ENCODE data around the gene PLEKHG7.

The PLEKHG7 gene

DNA sequence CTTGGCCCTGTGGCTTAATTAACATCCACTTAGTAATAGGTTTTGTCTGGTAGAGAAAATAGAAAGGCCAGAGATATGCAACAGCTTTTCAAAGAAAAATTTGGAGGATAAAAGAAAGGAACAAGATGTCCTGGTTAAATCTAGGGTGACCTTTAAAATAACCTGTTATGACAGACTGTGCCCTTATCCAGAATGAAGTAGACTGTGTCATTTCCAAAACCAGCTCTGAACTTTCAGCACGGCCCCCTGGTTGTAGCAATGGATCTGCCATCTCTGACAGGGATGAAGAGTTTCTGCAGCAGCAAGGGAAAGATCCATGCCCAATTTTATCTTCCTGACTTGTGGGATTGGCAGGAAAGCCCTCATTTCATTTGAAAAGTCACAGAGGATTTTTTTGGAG, 5.1 kb downstream of the PLEKHG7 start:
- no peak for DNase-seq (ENCODE audit: low read depth in 1 of 2, low spot score in 1 of 2)

DNA sequence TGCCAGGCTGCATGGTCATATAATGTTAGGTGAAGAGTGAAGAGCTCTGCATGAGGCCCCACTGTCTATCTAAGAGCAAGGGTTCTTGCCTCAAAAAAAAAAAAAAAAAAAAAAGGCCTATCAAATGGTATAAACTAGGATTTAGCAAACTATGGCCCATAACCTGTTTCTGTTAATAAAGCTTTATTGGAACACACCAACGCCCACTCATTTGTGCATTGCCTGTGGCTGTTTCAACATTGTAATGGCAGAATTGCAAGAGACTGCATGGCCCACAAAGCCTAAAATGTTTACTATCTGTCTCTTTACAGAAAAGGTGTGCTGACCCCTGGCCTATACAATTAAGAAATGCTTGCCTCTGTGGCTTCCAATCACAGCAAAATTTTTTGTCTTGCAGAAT, 12.8 kb downstream of the PLEKHG7 start:
- DNase-seq (ENCODE audit: low read depth in 1 of 2, low spot score in 1 of 2), result no peak

DNA sequence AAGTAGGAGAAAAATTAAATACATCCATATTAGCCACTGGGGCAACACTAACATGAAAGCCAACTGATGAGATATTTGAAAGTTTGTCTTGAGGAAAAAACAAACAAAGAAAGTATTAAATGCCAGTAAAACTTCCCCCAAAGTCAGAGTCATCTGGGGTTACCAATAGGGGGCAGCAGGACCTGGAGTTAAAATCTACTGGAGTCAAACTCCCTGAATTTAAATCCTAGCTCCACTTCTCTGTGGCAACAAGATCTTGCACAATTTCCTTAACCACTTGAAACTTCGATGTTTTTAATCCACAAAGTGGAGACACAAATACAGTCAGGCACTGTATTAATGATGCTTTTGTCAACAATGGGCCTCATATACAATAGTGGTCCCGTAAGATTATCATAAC, 14.4 kb downstream of the PLEKHG7 start:
- DNase-seq (ENCODE audit: low read depth in 1 of 2, low spot score in 1 of 2), result no peak

DNA sequence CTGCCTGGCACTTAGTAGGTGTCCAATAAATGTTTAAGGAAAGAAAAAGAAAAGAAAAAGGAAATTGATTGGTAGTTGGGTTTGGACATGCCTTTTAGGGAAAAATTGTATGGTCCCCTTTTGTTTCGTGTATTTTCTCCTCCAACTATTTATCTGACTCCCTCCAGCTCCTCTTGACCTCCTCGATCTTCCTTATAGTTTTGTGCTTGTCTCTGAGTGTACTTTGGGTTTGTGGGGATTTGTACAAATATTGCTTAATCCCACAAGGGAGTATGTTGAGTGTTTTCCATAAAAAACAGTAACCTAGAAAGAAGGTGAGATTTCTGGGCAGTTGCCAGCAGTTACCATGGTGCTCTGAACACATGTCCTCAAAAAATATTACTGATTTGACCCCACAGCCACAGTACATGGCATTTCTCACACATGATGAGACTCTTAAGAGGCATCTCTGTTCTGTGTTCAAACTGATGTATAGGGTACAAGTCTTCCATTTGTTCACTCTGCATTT, 15.7 kb downstream of the PLEKHG7 start:
- no peak for DNase-seq (ENCODE audit: low read depth in 1 of 2, low spot score in 1 of 2)

DNA sequence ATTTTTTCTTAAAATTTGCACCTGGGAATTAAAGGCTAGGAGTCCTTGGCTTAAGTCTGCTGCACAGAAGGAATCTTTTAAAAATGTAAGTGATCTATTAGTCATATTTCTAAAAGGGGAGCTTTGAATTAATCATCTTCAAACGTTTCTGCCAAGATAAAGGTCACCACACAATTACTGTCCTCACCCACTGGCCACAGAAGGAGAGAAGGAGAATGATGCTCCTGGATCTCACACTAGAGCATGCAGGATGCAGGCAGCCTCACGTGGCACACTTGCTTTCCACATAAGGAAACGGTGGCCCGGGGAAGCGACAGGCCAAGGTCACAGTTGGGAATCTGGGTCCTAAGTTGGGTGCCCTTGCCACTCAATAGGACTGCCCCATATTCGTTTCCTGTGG, 16.9 kb downstream of the PLEKHG7 start:
- no peak for DNase-seq (ENCODE audit: low read depth in 1 of 2, low spot score in 1 of 2)

DNA sequence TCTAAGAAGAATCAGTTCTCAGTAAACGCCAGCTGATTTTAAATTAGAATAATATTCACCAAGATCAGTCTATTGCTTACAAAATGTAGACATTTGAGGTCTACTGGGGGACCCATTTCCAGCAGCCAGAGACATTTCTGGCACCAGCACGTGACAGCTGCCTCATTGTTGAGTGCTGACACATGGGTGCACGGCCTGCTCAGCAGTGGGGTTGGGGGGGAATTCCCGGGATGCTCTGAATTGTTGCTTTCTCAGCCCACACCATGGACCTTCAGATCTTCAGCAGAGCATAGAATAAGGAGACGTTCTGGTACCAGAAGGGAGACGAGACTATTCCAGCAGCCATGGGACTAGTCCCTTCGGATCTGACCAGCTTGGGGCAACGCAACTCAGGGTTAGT, 18.3 kb downstream of the PLEKHG7 start:
- no peak for DNase-seq (ENCODE audit: low read depth in 1 of 2, low spot score in 1 of 2)

DNA sequence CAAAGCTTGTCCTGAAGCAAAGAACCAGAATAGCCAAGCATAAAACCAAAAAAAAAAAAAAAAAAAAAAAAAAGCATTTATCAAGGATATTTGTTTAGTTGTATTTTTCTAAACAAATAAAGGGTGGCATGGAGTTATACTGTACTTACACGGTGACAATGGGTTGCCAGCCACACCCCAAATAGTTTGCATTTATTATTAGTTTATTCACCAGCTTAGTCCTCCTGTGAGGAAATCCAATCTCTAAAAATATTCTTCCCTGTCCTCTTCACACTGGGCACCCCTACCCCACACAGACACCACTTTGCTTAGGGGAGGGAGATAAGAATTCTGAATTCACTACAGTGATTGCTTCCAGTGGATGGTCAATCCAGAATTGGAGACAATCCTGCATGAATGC, 18.9 kb downstream of the PLEKHG7 start:
- no peak for DNase-seq (ENCODE audit: low read depth in 1 of 2, low spot score in 1 of 2)

DNA sequence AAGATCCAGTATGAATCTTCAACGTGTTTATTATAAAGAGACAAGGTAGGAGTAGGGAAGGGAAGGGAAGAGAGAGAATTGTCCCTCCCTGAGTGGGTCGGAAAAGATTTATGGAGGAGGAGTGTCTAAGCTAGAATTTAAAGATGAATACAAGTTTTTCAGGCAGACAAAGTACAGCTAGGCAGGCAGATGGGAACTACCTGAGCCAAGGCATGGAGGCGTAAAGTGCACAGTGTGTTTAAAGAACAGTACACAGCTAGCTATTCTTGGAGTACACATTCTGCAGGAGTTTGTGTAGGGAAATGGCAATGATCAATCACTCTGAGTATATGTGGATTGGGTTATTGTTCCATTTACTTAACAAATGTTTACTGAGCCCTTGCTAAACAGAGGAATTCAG, 20.1 kb downstream of the PLEKHG7 start:
- no peak for DNase-seq (ENCODE audit: low read depth in 1 of 2, low spot score in 1 of 2)

DNA sequence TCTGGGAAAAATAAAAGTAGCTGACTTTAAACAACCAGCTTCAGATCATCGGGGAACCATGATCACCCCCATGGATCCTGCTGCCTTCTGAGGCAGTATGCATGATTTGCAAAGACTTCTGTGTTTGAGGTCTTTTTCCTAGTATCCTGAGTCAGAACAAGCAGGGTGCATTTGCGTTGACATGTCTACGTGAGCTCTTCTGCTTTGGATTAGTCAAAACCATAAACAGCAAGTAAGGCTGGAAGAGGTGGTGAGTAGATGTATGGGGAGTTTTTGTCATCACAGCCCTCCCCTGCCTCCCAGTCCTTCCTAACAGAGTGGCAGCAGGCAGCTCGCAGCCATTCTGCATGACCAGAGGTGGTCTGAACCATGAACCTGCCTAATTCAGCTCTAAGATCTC, 24.1 kb downstream of the PLEKHG7 start:
- DNase-seq (ENCODE audit: low read depth in 1 of 2, low spot score in 1 of 2), result no peak

DNA sequence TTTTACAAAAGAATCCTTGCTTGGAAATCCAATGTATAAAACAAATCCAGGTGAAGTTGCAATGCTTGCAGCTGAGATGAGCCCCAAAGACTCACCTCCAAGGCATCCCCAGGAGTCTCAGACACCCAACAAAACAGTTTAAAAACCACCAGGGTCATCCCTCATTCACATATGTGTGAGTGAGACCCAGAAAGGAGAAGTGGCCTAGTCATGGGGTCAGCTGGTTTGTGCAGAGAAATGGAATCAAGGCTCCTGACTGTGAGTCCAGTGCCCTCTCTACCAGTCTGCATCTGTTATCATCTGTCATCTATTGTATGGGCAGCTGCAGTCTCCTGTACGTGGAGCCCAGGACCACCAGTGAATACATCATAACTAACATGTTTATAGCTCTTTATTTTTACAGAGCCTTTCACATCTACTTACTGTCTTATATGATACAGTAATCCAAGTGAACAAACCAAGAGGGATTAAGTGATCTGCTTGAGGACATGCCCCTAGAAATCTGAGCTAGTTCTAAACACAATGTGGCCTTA, 27.1 kb downstream of the PLEKHG7 start:
- no peak for DNase-seq (ENCODE audit: low read depth in 1 of 2, low spot score in 1 of 2)

DNA sequence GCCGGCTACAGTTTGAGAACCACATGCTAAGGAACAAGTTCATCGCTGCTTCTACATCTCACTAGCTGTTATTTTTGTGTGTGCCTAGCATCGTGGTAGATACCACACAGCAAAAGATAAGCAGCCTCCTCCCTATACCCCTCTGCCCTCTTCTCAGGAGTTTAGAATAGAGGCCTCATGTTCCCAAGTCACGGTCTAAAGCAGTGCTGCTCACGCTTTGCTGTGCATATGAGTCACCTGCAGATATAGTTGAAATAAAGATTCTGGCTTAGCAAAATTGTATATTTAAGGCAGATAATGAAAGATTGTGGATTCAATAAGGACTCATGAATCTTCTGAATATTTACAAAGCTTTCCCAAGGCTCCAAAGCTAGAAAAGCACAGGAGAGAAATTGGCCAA, 28.0 kb downstream of the PLEKHG7 start:
- no peak for DNase-seq (ENCODE audit: low read depth in 1 of 2, low spot score in 1 of 2)

DNA sequence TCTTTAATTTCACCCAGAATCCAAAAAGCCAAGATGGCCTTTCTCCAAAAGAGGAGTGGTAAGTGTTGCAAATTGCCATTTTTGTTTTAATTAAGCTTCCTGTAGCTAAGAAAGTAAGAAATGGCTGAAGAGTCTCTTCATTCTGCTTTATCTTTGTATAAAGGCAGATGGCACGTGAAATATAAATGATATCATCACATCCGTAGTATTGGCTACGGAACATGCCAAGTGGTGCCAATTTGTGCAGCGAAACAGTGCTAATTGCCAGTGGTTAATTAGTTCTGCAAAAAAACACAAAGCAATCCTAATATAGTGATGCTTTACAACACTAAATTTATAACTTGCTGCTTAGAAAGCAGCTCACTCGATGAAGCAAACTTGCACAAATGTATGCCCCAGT, 29.4 kb downstream of the PLEKHG7 start:
- DNase-seq (ENCODE audit: low read depth in 1 of 2, low spot score in 1 of 2), result no peak

DNA sequence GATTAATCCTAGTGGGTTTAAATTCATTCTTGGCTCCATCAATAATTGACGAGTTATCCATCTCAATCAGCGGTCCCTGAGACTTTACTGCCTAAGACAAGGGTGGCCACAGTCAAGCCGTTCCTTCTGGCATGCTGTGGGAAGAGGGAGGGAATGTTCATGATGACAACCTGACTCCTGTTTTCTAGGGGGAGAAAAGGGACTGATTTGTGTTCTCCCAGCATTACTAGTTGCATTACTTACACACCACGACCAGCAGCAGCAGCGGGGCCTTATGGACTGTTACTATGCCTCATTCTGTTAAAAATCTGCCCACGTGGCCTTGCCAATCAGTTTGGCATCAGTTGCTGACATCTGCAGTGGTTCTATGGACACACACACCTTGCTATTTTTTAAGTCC, 29.9 kb downstream of the PLEKHG7 start:
- DNase-seq (ENCODE audit: low read depth in 1 of 2, low spot score in 1 of 2), result no peak

DNA sequence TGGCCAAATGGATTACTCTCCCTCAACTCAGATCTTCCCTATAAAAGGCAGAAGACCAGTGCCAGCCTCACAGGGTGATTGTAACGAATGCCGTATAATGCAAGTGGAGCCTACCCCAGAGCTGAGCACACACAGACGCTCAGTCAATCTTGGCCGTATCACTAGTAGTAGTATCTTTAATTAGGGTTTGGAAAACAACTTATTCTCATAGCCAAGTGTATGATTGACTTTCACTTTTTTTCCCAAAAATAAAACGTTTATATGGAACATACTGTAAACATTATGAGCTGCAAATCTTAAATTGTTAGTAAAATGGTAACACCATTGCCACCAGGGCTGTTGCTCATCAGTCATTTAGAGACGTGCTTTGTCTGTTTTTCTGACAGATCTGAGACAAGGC, 30.4 kb downstream of the PLEKHG7 start:
- no peak for DNase-seq (ENCODE audit: low read depth in 1 of 2, low spot score in 1 of 2)

DNA sequence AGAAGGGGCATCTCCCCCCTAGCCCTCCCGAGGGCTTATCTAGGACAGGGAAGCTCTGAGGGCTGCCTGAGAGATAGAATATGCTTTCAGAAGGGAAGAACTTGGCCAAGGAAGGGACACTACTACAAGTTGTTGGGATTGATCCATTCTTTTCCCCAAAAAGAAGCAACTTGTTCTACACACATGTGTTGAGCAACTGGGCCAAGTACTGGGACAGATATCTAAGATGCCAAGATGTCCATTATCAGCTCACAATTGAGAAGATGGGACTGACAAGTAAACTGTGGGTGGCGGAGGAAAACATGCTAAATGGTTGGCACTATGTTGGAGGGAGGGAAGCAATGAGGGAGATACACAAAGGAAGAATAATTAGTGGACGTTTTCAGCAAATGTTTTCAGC, 30.9 kb downstream of the PLEKHG7 start:
- DNase-seq (ENCODE audit: low read depth in 1 of 2, low spot score in 1 of 2), result no peak

DNA sequence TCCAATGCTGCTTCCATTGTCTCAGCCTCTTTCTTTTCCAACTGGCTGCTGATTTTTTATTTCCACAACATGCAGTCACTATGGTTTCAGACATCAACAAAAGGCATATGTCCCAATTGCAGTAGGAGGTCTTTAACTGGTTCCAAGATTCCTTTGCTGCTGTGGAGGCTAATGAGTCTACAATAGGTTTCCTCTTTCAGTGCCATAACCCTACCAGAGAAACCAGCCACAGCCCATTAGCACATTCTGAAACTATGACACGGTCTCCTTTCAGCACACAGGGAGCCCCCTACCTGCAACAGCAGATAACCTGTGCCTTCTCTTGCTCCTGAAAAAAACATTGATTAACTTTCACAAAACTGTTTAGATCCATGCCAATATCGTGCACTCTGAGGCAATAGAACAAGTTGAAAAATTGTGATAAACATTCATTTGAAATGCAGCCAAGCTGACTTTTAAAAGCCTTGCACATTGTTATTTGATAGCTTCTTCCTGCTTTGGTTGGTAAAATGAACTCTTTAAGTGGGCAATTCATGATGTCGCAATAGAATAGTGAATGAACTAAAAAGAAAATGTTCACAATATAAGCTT, 32.4 kb downstream of the PLEKHG7 start:
- no peak for DNase-seq (ENCODE audit: low read depth in 1 of 2, low spot score in 1 of 2)

DNA sequence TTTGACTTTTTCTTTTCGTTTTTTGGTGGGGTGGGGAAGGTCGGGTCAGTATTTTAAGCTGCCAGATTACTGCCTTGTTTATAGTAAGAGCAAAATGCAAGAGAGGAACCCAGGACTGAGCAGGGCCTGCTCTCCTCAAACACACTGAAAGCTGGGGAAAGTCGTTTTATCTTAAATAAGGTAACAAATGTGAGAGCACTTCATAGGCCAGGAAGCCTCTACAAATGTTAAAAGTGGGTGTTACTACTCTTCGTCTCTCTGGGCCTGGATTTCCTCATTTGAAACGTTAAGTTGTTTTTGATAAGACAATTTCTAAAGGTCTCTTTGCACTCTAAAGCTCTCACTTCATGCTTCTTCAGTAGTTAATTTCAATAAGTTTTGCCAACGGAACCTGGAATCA, 33.8 kb downstream of the PLEKHG7 start:
- DNase-seq (ENCODE audit: low read depth in 1 of 2, low spot score in 1 of 2), result no peak

DNA sequence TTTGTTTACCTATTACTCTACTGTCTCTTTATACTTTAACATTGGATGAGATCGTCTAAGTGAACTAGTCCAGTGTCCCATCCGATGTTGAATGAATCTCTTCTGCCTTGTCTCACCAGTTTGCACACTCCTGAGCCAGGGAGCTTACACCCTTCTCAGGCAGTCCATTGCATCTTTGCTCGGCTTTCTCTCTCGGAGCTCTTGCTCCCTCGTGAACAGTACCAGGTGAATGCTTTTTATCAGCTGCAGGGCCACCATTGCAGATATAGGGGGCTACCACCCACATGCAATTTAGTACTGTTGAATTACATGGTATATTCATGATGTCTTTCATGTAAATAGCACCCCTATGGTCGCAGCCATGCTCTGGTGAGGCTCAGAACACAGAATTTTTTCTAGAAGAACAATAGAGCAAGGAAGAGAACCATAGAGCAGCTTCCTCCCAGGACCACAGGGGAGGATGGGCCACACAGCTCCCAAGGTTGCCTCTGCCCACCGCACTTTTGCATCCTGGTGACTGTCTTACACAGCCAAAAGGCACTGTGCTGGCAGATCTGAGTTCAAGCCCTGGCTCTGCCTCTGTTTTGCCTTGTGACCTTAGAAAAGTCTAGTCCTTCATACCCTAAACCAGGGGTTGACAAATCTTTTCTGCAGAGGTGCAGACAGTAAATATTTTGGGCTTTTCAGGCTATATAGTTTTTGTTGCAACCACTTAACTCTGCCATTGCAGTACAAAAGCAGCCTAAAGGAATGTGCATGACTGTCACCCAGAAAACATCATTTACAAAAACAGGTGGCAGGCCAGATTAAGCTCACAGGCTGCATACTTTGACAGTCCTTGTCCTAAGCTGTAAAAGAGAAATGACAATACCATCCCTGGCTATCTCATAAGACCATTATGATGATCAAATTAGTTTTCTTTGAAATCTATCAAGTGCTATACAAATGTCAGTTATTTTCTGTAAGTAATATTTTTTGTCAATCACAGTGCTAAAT, 35.4 kb downstream of the PLEKHG7 start:
- no peak for DNase-seq (ENCODE audit: low read depth in 1 of 2, low spot score in 1 of 2)

DNA sequence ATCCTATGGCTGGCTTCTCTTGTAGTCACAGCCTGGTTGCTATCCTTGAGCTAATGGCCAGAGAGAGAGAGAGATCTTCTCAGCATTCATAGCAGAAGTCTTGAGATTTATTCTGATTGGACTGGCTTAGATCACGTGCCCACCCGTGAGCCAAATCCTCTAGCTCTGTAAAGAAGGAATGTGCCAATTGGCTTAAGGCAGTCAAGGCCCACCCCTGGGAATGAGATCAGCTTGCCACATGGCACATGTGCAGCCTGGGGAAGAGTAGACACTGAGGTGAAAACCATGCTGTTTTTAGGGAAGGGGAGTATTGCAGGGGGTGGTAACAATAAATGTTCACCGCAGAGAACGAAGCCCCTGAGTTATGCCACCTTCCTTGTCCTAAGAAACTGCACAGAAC, 36.3 kb downstream of the PLEKHG7 start:
- DNase-seq (ENCODE audit: low read depth in 1 of 2, low spot score in 1 of 2), result no peak

DNA sequence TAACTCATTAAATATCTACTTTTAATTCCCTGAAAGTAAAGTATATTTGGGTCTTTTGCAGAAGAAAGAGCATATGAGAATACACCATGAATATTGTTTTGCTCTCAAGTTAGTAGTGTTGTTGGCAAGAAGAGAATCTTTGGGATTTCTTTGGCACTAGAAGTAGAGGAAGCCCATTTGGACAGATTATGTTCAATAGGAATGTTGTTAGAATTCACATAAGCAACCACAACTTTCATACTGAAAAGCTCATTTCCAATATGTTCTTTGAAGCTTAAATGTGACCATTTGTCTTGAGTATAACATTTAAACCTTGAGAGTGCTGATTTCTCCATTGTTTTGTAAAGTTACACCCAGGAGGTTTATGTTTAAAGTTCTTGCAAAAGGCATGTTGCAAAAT, 37.6 kb downstream of the PLEKHG7 start:
- DNase-seq (ENCODE audit: low read depth in 1 of 2, low spot score in 1 of 2), result no peak

DNA sequence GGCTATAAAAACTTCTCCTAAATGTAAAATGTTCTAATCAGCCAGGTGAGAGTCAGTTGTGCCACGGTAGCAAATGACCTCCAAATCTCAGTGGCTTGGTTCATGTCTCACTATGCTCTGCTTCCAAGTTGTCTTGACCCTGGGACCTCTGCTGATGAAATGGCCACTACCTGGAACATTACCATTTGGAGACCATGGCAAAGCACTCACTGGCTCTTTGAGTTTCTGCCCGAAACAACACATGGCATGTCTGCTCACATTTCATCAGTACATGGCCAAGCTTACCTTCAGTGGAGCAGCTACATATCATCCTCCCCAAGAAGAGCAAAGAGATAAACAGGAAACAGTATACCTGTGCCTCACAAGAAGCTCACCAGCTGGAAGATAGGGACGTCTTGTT, 40.2 kb downstream of the PLEKHG7 start:
- DNase-seq (ENCODE audit: low read depth in 1 of 2, low spot score in 1 of 2), result no peak

DNA sequence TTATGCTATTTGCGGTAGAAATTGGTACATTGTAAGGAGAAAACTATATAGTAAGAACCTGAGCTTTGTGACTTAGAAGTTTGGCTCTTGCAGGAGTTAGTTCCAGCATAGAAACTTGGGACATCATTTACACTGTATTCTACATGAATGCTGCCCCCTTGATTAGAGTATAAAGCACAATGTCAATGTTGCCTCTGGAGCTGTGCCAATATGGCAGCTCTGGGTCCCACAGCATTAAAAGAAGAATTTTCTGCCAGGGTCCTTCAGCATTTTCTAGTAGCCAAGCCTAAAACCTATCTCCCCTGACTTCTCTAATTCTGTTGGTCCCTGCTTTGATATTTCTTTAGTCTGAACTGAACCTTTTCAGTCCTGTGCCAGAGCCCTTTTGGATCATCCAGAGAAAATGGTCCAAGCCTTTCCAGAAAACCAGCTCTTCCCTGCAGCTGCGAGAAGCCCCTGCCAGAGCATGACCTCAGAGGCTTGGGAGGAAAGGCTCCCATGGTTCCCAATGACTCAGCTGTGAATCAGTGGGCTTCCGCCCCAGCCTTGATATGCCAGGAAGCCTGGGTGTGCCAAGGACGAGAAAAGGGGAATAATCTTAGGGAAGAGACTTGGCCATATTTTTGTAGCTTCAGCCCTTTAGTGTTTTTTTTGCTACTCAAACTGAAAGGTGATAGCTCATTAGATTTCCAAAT, 43.2 kb downstream of the PLEKHG7 start:
- no peak for DNase-seq (ENCODE audit: low read depth in 1 of 2, low spot score in 1 of 2)
